IMR-90 (cell line): ENCODE data around the gene HES1. TPM values are rescaled to one million over a fixed set of nuclear protein-coding genes. Genes with fewer than 3 reads are reported as not detected.

ENCODE experiments used
- ATAC-seq: fragments of 200-7000 bp; cut with Tn5 transposase; 2 replicates; pipeline ENCODE4 v1.9.1; 2020; ENCODE audit warnings: low read depth, mild to moderate bottlenecking, moderate library complexity
- BruUV-seq: library from RNA; stranded (reverse); fragments of 400-500 nt; replicated peaks from 2 replicates; lab custom pipeline; 2021; lab: Mats Ljungman, UMichigan
- CTCF ChIA-PET: fragments of 300-600 bp; formaldehyde crosslinking; extraction: SDS; loops from one replicate; lab custom pipeline; 2021; ENCODE audit warnings: antibody characterized with exemption; lab: Yijun Ruan, JAX
- POLR2A ChIA-PET: fragments of 300-600 bp; sonication (Branson Sonifier 250); formaldehyde crosslinking; loops from one replicate; lab custom pipeline; 2022; ENCODE audit warnings: antibody characterized with exemption; ENCODE audit not compliant: unreplicated experiment; lab: Charles Lee
- DNase-seq: peaks from one replicate; pipeline ENCODE4 v3.0.0; 2013
- H2AFZ ChIP-seq: replicated peaks from 2 replicates; pipeline ENCODE3; 2013; ENCODE audit warnings: low read length, mild to moderate bottlenecking; ENCODE audit not compliant: poor library complexity
- H2AK5ac ChIP-seq: 2 replicates; pipeline ENCODE4 v1.6.1; 2013; ENCODE audit warnings: low read depth, low read length, inconsistent platforms
- H2AK9ac ChIP-seq: replicated peaks from 2 replicates; pipeline ENCODE3; 2013; ENCODE audit warnings: mild to moderate bottlenecking, low read depth, low read length, moderate library complexity; ENCODE audit not compliant: poor library complexity
- H2BK120ac ChIP-seq: 2 replicates; pipeline ENCODE4 v1.6.1; 2013; ENCODE audit warnings: low read depth, low read length, inconsistent platforms
- H2BK15ac ChIP-seq: 3 replicates; pipeline ENCODE4 v1.6.1; 2013; ENCODE audit warnings: low read depth, low read length, inconsistent platforms
- H2BK20ac ChIP-seq: 2 replicates; pipeline ENCODE4 v1.6.1; 2013; ENCODE audit warnings: low read depth, mild to moderate bottlenecking, inconsistent platforms, low read length, moderate library complexity
- H2BK5ac ChIP-seq: 2 replicates; pipeline ENCODE4 v1.6.1; 2013; ENCODE audit warnings: mild to moderate bottlenecking, low read depth, low read length, inconsistent platforms; ENCODE audit not compliant: poor library complexity, severe bottlenecking
- H3K14ac ChIP-seq: replicated peaks from 2 replicates; pipeline ENCODE4 v1.6.1; 2013; ENCODE audit warnings: low read depth, low read length, inconsistent platforms
- H3K18ac ChIP-seq: 2 replicates; pipeline ENCODE4 v1.6.1; 2013; ENCODE audit warnings: low read depth, low read length, control low read depth
- H3K23ac ChIP-seq: 2 replicates; pipeline ENCODE4 v1.6.1; 2013; ENCODE audit warnings: low read depth, low read length, inconsistent platforms
- H3K27ac ChIP-seq: 2 replicates; pipeline ENCODE4 v1.5.1; 2013; ENCODE audit warnings: mild to moderate bottlenecking, control low read depth, low read length; ENCODE audit not compliant: insufficient read depth
- H3K27me3 ChIP-seq: 2 replicates; pipeline ENCODE4 v1.6.1; 2013; ENCODE audit warnings: low read length; ENCODE audit not compliant: control insufficient read depth, insufficient read depth
- H3K36me3 ChIP-seq: 2 replicates; pipeline ENCODE4 v1.6.1; 2013; ENCODE audit warnings: low read length, mixed read lengths; ENCODE audit not compliant: control insufficient read depth, insufficient read depth
- H3K4ac ChIP-seq: 2 replicates; pipeline ENCODE4 v1.6.1; 2013; ENCODE audit warnings: low read depth, low read length, inconsistent platforms
- H3K4me1 ChIP-seq: 2 replicates; pipeline ENCODE4 v1.6.1; 2013; ENCODE audit warnings: low read length, mixed read lengths; ENCODE audit not compliant: control insufficient read depth, insufficient read depth
- H3K4me2 ChIP-seq: 2 replicates; pipeline ENCODE4 v1.6.1; 2013; ENCODE audit warnings: low read depth, mild to moderate bottlenecking, control low read depth, low read length, moderate library complexity
- H3K4me3 ChIP-seq: 2 replicates; pipeline ENCODE4 v1.5.1; 2013; ENCODE audit warnings: low read depth, mild to moderate bottlenecking, control low read depth, low read length, moderate library complexity; ENCODE audit not compliant: insufficient read depth
- H3K56ac ChIP-seq: 2 replicates; pipeline ENCODE4 v1.6.1; 2013; ENCODE audit warnings: low read length, inconsistent platforms; ENCODE audit not compliant: insufficient read depth; ENCODE audit errors: extremely low read depth
- H3K79me1 ChIP-seq, 2 experiments: 2 replicates each; pipeline ENCODE4 v1.6.1; 2013; ENCODE audit warnings: low read length in 2 of 2, inconsistent platforms in 1 of 2, low read depth in 1 of 2
- H3K9ac ChIP-seq: 2 replicates; pipeline ENCODE4 v1.6.1; 2013; ENCODE audit warnings: low read depth, low read length, control low read depth
- H3K9me1 ChIP-seq: 2 replicates; pipeline ENCODE4 v1.6.1; 2013; ENCODE audit warnings: low read length, inconsistent platforms; ENCODE audit not compliant: insufficient read depth
- H3K9me3 ChIP-seq: 2 replicates; pipeline ENCODE4 v1.6.1; 2013; ENCODE audit warnings: low read length; ENCODE audit not compliant: control insufficient read depth, insufficient read depth
- H4K20me1 ChIP-seq: 2 replicates; pipeline ENCODE4 v1.6.1; 2013; ENCODE audit warnings: low read length, inconsistent platforms; ENCODE audit not compliant: insufficient read depth
- H4K5ac ChIP-seq: 2 replicates; pipeline ENCODE4 v1.6.1; 2013; ENCODE audit warnings: mild to moderate bottlenecking, low read depth, low read length, control low read depth
- H4K8ac ChIP-seq, 2 experiments: 2 replicates each; pipeline ENCODE4 v1.6.1; 2013; ENCODE audit warnings: low read depth in 2 of 2, low read length in 2 of 2, control low read depth in 1 of 2, inconsistent platforms in 1 of 2
- H4K91ac ChIP-seq: 2 replicates; pipeline ENCODE4 v1.6.1; 2013; ENCODE audit warnings: low read depth, low read length, inconsistent platforms; ENCODE audit not compliant: insufficient read depth
- BHLHE40 ChIP-seq: fragments of 150-350 bp; IDR thresholded peaks from 2 replicates; pipeline ENCODE4 v1.6.1; 2016; ENCODE audit warnings: mild to moderate bottlenecking, low read depth, low read length
- CEBPB ChIP-seq: IDR thresholded peaks from 2 replicates; pipeline ENCODE4 v1.6.1; 2012; ENCODE audit warnings: low read depth, low read length, improper control_type of control experiment
- CHD1 ChIP-seq: IDR thresholded peaks from 2 replicates; pipeline ENCODE4 v1.6.1; 2012; ENCODE audit warnings: low read depth, low read length, improper control_type of control experiment
- POLR2A ChIP-seq: IDR thresholded peaks from 2 replicates; pipeline ENCODE4 v1.6.1; 2012; ENCODE audit warnings: mild to moderate bottlenecking, low read depth, low read length
- SMC3 ChIP-seq: fragments of 150-350 bp; IDR thresholded peaks from 2 replicates; pipeline ENCODE4 v1.6.1; 2016; ENCODE audit warnings: low read depth, mild to moderate bottlenecking, antibody characterized with exemption, low read length, moderate library complexity
- WGBS, 2 experiments: methylation state at CpG; one replicate each; pipeline versions ENCODE4 v1.1.5 to v1.1.7; 2013; ENCODE audit warnings: missing lambda C conversion rate in 2 of 2; ENCODE audit not compliant: insufficient read length in 1 of 2; ENCODE audit errors: extremely low coverage in 2 of 2; 5-methylcytosine and 5-hydroxymethylcytosine counted together
- dilution Hi-C: fragments of 300-500 bp; cut with HindIII; formaldehyde crosslinking; loops from one replicate; pipeline ENCODE4 v1.14.3; 2018; ENCODE audit warnings: low sequenced_read_pairs; ENCODE audit not compliant: unreplicated experiment
- in situ Hi-C: fragments of 300-500 bp; cut with MboI; formaldehyde crosslinking; loops from 3 replicates; pipeline ENCODE4 v1.14.3; 2019; ENCODE audit warnings: low sequenced_read_pairs, inconsistent platforms, mixed read lengths
- intact Hi-C: fragments of 100-400 bp; cut with micrococcal nuclease; formaldehyde crosslinking; loops from 2 replicates; pipeline ENCODE4 v1.10.0; 2022
- polyA plus RNA-seq, 3 experiments: library from polyadenylated mRNA; depleted of rRNA; stranded (reverse); fragments of >200 nt; gene quantifications; 2 replicates each; pipeline ENCODE4 v1.2.3, GENCODE V29; 2012; ENCODE audit warnings: low replicate concordance in 1 of 3
- total RNA-seq: library from RNA; depleted of rRNA; stranded (reverse); fragments of >200 nt; gene quantifications from 2 replicates; pipeline ENCODE4 v1.2.3, GENCODE V29; 2012

The HES1 gene
- total and polyA plus RNA-seq, 2 of the 4 experiments (the other 2 are of a cell fraction), result 3.6 to 6.7 TPM

DNA sequence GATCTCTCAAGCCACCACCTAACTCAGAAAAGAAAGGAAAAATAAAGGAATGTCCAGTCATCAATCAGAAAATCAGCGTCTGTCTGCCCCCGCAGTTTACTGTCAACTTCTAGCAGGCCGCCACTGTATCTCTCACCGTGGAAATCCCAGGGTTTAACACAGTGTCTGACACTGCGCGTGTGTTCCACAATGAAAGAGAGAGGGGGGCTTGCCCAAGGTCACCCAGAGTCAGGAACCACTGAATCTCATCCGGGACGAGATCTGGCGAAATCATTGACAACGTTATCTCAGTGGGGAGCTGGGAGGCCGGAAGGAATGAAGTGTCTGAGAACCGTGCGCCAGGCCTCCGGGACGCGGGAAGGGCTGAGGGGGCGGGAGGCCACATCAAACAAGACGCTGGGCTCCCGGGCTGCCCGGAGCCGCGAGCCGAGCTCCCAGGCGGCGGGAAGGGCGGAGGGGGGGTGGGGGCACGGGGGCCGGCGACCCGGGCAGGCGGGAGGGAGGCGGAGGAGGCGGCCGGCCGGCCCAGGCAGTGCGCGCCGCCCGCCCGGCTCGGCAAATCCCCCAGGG lies 2.2 kb upstream of the HES1 start:
- WGBS, 2 experiments, result 28% methylated on average over 9 of the region's 41 CpGs; no CpG with 5 or more reads in 1 of the 2 experiments
- Histone ChIP-seq H3K9me3 (no peaks in the 10 kb centered on the region), H3K4me2 (peak overlapping the region; percentile 83; the same call in 1 of the 2 replicates), H3K36me3 (no peaks in the 10 kb centered on the region), H2BK5ac (no peak overlapping the region), H4K8ac (peak overlapping the region; percentile 81 to 82; a peak in 3 of 4 replicates), H2AK9ac (no peak overlapping the region), H3K27me3 (peaks cover 17% of the 10 kb centered on the region), H3K14ac (peak overlapping the region; percentile 79), H2AK5ac (peak overlapping the region; percentile 73; the same call in 1 of the 2 replicates), H4K20me1 (no peaks in the 10 kb centered on the region), H4K91ac (peak overlapping the region; percentile 75), H2AFZ (peak overlapping the region; percentile 82), H4K5ac (0 out of 2 replicates have a peak overlapping the region, but pooled peaks have one; percentile 18), H2BK15ac (0 out of 3 replicates have a peak overlapping the region, but pooled peaks have one; percentile 70), H3K23ac (no peak overlapping the region), H3K18ac (peak overlapping the region; percentile 46), H3K9ac (peak overlapping the region; percentile 86), H3K79me1 (peaks cover 0 to 13% of the 10 kb centered on the region in 2 experiments; a peak in 3 of 4 replicates), H3K4me1 (peaks cover 8% of the 10 kb centered on the region), H2BK20ac (peak overlapping the region; percentile 65; the same call in 1 of the 2 replicates), H3K4me3 (peak overlapping the region; percentile 59), H3K27ac (peak overlapping the region; percentile 57), H3K56ac (no peak overlapping the region), H3K4ac (peak overlapping the region; percentile 77), H2BK120ac (peak overlapping the region; percentile 73; the same call in 1 of the 2 replicates), H3K9me1 (no peaks in the 10 kb centered on the region)
- ATAC-seq, result peak; percentile 2
- BruUV-seq, result no TSS peak
- intact Hi-C loops, result loop anchor here (10.0 kb wide), 1 partner anchor 271 kb away; no protein-coding TSS in a partner anchor
- TF ChIP-seq BHLHE40 (peak; percentile 76), SMC3 (no peak; the same call in 1 of the 2 replicates), CEBPB (peak; percentile 43; the same call in 1 of the 2 replicates), POLR2A (0 out of 2 replicates have a peak, but pooled peaks have one; percentile 42), CHD1 (no peak)
- dilution Hi-C loops, result no loop called here
- ChIA-PET POLR2A (no interaction called here), CTCF (interaction anchor here (1.2 to 2.6 kb wide), 2 partner anchors 353 kb away, joined by 3 to 10 read pairs; no protein-coding TSS in a partner anchor)
- in situ Hi-C loops, result no loop called here
- peak; percentile 55 for DNase-seq
